Inflammatory macrophage treated with lipopolysaccharide for 4 hours (primary cell): ENCODE measurements around the gene CSRNP3.

Source experiments
- DNase-seq: peaks from one replicate; pipeline ENCODE4 v3.0.0-alpha.2; 2020

CSRNP3 gene

DNA sequence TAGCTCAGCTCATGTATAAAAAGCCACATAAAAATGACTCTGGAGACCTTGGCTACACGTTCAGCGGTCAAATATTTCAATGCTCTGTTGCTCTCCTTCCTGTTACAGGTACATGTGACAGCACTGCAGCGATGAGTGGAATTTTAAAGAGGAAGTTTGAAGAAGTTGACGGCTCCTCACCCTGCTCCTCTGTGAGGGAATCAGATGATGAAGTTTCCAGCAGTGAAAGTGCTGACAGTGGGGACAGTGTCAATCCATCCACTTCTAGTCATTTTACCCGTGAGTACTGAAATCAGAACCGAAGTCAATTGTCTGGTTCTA lies 125.4 kb downstream of the CSRNP3 start:
- DNase-seq, result no peak

DNA sequence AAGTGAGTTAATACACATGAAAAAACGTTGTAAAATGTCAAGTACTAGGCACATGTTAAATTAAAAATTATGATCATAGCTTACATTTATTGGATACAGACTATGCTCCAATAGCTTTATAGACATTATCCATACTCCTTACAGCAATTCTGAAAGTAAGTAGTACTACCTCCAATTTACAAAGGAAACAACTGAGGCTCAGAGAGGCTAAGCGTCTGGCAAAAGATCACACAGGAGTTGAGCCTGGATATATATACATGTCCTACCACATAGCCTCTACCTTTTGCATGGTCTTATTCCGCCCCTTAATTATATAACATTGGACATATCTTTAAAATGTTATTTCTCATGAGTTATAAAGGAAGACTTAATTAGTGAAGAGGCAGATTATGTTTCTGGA lies 127.3 kb downstream of the CSRNP3 start:
- DNase-seq, result no peak

DNA sequence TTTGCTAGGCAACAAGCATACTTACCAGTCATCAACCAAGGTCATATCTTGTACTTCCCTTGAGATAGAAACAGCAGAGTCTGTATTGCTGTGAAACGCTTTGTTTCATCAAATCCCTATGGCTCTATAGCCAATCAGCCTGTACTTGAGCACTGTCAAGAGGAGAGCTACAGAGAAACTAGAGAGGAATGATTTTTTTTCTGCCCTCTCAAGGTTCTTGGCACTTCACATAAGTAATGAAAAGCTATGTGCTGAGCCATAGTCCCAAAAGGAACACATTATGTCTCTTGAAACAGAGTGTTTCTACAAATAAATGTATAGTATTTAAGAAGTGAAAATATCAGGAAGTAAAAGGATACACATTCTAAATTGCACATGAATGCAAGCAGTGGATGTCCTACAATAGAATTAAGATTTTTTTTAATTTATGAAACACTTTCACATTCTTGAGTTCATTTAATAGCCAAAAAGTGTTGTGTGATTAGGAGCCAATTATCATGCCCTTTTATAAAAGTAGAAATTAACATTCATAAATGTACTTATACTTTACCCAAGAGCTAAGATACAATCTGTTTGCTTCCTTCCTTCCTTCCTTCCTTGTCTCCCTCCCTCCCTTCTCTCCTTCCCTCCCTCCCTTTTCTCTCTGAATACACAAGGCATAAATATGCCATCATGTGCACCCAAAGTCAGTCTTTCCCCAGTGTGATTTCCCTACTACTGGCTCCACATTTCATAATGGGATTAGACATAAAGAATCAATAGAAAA lies 131.8 kb downstream of the CSRNP3 start:
- no peak for DNase-seq

DNA sequence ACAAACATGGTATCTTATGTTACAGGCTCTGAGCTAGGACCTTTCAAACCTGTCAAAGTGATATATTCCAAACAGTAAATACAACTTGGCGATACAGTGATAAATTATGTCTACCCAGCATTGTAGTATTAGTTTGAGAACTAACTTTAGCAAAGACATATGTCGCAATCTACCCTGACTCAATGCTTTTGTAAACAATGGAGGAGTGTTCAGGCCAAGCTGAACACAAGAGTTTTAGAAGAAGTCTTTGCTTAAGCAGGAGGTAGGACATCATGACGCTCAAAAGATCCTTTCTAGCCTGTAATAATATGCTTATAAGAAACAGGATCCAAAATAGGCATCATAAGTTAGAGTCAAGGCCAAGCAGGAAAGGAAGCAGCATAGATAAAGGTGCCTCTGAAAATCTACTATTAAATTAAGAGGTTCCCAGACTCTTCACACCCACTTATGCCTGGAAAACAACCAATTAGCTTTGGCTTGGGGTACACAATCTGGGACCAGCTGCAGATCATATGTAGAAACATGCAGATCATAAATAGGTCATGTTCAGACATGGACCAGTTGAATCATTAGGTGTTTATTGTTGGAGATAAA lies 132.5 kb downstream of the CSRNP3 start:
- no peak for DNase-seq

DNA sequence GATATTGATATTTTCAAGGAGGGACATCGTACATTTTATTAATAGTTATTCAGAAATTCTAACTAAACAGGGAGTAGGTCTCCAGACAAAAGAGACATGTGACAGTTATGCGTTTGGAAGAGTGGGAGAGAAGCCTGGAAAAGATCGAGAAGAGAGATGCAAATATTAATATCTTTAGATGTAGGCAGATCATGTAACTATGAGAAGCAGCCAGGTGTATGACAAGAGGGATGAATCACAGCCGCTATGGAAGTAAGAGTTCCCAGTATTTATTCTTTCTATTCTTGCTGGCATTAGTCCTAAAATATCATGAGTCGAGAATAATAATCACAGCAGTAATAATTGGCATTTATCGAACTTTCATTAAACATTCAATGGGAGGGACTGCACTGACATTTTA lies 140.2 kb downstream of the CSRNP3 start:
- DNase-seq, result no peak

DNA sequence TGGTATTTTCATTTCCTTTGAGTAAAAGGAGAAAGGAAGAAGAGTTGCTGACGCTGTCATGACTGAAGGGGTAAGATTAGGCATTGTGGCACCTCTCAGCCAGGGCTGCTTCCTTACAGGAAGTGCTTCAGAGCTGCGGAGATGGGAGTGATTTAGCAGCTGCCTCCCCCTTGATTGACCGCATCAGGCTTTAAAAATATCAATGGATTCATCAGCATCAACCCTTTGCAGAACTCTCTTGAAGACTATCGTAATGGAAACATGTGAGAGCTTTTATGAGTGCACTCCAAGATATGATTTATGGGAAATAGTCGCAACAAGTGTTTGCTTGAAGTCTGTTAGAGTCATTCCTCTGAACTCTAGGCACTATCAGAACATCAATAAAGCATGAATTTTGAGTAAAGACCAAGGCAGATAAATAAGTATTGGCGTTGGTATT lies 141.1 kb downstream of the CSRNP3 start:
- DNase-seq, result no peak

DNA sequence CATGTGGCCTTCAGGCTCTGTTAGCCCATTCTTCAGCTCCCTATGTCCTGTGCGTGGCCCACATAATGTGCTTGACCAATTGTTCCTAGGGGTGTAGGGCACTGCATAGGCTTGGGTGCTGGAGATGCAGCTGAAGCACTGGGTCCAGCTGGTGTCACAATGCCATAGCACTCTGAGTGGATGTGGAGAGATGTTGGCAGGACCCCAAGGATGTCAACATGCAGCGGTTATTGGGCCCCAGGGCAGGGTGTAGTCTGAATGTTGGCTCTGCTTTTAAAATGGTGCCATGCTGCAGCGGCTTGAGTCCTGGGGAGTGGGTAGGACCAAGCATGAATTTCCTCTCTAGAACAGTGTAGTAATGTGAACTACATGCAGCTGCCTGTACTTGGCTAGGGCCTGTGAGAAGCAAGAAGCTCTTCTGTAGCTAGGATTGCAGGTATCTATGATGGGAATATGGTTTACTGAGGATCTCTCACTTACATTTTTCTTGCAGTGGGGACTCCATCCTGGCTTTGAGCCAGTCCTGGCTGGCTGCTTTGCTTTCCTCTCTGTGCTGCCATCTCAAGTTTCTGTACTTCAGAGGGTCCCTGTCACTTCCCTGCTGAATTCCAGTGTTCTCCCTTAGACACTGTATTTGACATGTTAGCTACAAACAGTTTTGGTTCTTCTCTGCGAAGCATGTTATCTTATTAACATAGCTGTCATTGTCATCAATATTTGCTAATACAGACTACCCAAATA lies 148.4 kb downstream of the CSRNP3 start:
- DNase-seq, result no peak

DNA sequence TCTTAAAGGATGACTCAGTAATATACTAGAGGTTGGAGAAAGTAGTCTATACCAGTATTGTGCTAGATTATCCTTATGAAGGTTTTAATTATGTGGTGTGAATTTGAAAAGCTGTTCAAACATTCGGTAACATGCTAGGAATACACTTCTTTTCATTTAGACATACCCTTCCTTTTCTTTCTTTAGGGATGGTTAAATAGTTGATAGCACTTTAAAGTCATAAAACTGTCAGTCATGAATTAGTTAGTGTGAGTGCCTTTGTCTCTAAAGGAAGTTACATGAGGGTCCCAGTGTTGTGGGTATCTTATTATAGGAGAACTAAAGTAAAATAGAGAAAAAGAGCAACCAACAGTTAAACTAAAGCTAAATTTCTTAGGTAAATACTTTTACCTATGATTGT lies 149.3 kb downstream of the CSRNP3 start:
- no peak for DNase-seq

DNA sequence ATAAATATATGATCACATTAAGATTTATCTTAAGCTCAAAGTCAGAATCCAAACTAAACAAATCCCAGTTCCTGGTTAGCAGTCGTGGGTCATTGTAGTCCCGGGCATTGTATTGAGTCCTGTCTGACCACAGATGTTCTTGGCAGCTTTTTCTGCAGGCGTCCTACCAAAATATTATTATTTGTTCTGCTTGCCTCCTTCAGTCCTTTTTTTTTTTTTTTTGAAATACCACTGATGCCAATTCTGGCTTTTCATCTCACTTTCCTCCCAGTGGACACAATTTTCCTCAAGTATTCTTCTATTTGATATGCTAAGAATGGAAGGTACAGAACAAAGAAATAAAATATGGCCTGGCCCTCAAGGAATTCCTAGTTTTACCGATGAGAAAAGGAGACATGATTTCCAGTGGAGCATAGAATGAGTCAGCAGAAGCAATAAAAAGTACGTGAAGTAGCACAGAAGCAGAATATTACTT lies 151.6 kb downstream of the CSRNP3 start:
- DNase-seq, result no peak

DNA sequence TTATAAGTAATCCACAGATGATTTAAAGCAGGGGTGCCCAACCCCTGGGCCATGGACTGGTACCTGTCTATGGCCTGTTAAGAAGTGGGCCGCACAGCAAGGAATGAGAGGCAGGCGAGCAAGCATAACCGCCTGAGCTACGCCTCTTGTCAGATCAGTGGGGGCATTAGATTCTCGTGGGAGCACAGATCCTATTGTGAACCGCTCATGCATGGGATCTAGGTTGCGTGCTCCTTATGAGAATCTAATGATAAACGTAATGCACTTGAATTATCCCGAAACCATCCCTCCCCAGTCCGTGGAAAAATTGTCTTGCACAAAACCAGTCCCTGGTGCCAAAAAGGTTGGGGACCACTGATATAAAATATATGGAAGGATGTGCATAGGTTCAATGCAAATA lies 153.7 kb downstream of the CSRNP3 start:
- no peak for DNase-seq

DNA sequence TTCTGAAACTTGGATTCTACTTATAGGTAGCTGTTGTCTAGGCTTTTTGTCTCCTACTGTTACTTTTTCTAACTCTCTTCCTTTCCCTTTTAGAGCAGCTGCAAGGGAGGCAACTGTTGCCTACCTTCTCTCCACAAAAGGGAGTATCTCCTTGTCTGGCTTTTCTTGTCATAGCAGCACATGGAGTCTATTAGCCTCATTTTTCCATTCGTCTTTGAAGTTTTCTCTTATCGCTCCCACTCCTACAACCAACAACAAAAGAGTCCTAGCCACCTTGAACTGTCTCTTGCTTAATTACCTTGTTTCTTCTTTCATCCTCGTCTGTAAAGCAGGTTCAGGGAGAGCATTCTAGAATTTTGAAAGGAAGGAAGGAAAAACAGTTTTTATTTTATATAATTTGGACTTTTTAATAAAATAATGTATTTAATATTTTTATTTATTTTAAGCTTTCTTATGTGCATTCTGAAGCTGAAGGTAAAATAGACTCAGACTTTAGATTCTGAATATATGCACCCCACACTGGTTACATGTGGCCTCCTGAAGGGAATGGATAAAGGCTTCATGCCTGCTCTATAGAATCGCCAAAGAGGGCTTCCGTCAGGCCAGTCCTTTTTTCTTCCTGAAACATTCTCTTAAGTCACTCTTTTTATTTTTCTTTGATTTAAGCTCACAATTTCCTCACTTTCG lies 154.4 kb downstream of the CSRNP3 start:
- DNase-seq, result no peak

DNA sequence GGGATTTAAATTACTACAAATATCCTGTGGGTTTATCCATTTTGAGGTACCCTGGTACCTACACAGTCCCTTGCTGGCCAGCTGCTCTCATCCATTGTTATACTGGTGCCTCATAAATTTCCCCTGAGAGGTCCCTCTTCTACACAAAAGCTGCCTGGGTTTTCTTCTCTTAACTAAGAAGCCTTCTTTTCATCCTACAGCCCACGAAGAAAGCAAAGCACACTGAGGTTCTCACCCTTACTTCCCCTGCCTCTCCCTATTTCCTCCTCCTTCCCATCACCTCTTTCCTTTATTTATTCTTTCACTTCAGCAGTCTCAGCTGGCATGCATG lies 154.9 kb downstream of the CSRNP3 start:
- DNase-seq, result no peak

DNA sequence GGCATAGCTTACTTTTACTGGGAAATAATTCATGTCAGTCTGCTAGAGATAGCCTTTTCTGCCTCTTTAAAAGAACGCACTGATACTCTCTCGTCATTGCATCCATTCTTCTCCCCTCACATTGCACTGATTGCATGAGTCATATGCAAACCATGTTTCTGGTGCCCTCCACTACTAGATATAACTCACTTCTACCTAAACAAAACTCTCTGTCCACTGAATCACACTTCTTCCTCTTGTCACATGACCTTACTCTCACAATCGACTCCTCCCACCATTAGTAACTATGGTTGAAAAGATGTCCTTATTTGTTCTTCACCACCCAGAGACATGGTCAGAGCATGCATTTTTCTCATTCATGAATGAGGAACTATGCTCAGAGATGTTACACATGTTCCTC lies 158.0 kb downstream of the CSRNP3 start:
- DNase-seq, result no peak

DNA sequence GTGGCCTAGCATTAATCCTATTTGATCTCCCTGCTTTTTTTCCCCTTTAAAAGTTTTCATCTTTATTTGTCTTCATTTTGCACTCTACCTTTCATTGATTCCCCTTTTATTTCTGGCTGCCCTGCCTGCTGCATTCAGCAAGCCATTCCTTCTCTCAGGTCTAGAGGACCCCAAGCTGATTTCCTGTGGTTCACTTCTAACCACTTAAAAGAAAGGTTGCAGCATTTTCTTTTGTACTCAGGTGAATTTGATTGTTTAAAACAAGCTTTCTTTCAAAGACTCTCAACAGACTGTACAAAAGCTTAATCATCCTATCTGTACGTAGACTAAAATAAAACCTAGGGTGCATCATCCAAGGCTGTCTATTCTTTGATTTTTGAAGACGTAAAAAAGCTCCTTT lies 160.3 kb downstream of the CSRNP3 start:
- DNase-seq, result no peak

DNA sequence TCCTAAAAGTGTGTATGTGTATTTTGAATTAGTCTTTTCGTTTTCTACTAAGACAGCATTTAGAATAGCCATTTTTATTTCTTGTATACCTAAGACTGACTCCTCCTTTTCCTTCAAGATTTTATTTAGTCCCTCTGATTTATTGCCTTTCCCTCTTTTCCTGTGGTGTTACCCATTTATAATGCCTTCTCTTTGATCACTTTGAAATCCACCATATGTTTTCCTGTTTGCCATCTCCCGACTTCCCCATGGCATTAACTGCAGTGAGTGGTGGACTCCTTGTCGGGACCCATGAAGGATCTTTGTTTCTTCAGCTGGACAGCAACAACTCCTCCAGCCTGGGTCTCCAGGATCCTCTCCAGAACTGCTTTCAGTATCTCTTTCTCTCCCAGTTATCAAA lies 160.7 kb downstream of the CSRNP3 start:
- DNase-seq, result no peak

DNA sequence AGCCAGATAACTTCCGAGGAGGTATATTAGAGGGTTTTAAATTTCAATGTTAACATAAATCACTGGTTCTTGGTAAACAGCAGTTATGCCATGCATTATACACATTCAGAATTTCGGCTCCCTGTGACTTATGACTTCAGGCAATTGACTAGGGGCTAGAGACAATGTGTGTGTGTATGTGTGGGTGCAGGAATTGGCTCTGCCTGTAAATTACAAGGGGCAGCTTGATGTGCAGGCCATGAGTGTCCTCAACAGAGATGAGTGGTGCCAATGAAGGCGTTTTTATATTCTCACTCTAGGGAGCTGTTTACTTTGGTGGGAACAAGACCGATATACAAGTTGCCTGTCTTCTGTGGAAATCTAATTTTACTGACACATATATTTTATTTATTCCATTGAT lies 161.6 kb downstream of the CSRNP3 start:
- no peak for DNase-seq

DNA sequence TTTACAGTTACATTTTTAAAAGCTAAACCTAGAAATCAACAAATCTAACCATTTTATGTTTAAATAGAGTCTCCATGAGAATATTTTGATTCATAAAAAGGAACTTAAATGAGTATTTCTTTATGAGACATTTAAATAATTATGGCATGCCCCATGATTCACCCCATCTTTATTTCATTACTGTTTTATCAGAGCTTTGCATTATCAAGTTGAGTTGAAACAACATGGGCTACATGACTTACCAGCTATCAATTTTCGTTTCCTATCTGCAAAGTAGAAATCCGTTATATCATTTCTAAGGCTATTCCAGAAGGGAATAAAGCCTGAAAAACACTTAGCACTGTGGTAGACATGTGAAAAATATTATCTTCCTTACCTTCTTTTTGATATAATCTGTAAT lies 163.1 kb downstream of the CSRNP3 start:
- DNase-seq, result no peak

DNA sequence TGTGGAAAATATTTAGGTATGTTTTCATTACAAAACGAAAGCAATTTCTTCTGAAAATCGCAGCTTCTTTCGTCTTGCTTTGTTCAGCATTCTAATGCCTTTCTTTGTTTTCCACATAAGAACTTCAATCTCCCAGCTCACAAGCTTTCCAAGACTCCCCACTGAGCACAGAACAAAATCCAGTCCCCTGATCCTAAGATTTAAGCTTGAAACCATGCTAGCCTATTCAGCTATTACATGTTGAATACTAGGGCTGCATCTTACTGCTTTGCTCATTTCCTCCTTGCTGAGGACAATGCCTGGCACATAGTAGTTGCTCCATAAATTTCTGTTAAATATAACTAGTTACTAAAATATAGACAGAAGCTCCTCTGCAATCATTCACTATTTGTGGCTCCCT lies 163.9 kb downstream of the CSRNP3 start:
- no peak for DNase-seq

DNA sequence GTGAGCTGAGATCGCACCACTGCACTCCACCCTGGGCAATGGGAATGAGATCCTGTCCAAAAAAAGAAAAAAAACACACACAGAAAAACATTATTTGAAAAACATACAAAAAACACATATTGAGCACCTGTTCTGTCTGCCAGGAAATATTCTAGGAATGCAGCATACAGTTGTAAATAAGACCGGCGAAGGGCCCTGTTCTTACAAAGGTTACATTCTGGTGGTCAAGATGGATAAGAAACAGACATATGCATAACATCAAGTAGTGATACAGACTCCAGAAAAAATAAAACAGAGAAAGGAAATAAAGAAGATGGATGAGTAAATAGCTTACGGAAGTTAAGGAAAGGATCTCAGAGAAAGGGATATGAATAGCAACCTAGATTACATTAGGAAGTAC lies 164.8 kb downstream of the CSRNP3 start:
- no peak for DNase-seq

DNA sequence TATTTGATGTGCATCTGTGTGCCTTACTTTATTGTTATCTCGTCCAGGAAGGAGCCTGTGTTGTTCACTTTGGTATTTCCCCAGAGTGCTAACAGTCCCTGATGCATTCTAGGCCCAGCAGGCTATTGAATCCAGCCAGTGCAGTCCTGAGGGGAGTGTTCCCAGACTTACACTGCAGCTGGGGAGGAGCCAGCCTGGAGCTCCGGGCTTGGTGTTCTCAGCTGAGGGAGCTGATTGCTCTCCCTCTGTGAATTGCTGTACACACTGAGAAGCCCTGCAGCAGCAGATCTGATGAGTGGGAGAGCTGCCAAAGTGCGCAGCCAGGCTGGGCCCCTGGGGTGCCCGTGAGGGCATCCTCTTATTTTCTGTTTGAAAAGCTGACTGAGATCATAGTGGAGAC lies 165.4 kb downstream of the CSRNP3 start:
- DNase-seq, result no peak

DNA sequence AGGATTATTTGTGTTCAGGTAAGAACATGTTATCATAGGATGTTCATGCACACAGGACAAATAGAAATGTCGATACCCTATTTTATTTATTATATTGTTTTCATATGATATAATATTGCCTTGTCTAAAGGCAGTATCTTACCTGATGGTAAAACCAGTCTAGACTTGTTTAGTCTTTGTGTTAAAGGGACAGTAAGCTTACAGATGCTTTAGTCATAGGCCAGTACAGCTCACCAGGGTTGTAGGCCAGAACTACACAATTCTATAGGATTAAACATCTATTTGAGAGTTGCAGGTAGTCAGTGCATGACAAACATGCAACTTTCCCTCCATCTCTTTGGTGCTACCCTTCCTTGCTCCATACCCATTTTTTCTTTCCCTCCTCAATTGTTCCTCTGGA lies 166.0 kb downstream of the CSRNP3 start:
- DNase-seq, result no peak

DNA sequence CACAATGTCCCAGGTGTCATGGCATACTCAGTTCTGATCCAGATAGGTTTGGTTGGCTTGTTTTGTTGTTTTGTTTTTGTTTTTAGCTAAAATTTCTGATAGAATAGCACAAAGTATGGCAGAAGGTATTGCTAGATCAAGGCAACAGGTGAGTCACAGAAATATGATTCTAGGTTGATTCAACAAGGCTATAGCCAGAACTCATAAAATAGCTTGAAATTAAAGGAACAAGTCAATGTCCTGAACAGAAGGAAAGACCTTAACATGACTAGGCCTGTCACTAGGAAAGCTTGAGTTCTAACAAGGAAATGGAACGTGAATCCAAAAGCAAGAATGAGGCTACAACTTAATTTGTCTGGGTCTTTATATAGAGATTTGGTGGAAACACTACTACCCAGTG lies 167.5 kb downstream of the CSRNP3 start:
- no peak for DNase-seq

DNA sequence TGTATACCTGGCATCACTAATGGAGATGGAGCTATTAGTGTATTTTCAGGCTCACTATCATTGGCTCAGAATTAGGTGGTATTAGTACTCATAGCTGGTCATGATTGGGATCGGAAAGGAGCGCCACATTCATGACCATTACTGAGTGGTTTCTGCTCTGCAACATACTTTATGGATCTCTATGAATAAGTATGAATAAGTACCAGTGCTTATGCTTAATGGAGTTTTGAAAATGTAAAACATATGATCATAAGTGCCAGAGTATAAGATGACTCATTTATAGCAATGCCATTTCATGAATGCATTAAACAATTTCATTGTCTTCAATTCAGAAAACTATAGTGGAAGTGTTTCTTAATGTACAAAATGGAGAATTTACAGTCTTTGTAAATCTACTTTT lies 167.9 kb downstream of the CSRNP3 start:
- no peak for DNase-seq

DNA sequence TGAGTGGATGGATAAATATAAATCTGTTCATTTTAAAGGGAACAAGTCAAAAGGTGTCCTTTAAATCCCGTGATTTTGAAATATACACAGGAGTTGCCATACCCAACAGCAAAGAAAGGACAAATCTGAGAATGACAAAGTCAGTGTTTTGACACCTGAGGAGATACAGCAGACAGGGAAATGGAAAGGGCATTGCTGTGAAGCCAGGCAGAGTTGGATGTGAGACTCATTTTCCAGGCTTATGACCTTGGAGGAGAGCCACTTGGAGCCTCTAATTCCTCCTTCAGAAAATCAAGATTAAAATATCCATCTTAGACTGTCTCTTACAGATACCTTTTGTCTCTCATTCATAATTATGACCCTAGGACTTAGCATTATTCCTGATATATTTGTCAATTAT lies 170.0 kb downstream of the CSRNP3 start:
- no peak for DNase-seq
